NT2/D1 (cell line): Measurements from ENCODE around the gene OR6P1.

ENCODE experiments used
- DNase-seq: peaks from one replicate; pipeline ENCODE4 v3.0.0-alpha.2; 2011; ENCODE audit warnings: low read depth, low spot score
- H3K27me3 ChIP-seq: 2 replicates; pipeline ENCODE4 v1.6.0; 2011; ENCODE audit warnings: mild to moderate bottlenecking; ENCODE audit not compliant: insufficient read length, insufficient read depth
- H3K36me3 ChIP-seq: 2 replicates; pipeline ENCODE4 v1.6.1; 2011; ENCODE audit warnings: mild to moderate bottlenecking, low read length, mixed read lengths; ENCODE audit not compliant: insufficient read depth, insufficient read length
- H3K4me1 ChIP-seq: 2 replicates; pipeline ENCODE4 v1.5.1; 2011; ENCODE audit not compliant: insufficient read depth, insufficient read length
- H3K4me3 ChIP-seq: 2 replicates; pipeline ENCODE4 v1.5.1; 2011; ENCODE audit warnings: low read depth; ENCODE audit not compliant: insufficient read length
- H3K9ac ChIP-seq: 2 replicates; pipeline ENCODE4 v1.6.0; 2011; ENCODE audit warnings: low read depth; ENCODE audit not compliant: insufficient read length
- H3K9me3 ChIP-seq: 2 replicates; pipeline ENCODE4 v1.5.1; 2011; ENCODE audit warnings: mild to moderate bottlenecking, low read length; ENCODE audit not compliant: insufficient read depth
- SUZ12 ChIP-seq: IDR thresholded peaks from 2 replicates; pipeline ENCODE4 v1.6.1; 2011; ENCODE audit not compliant: insufficient read length, insufficient read depth; ENCODE audit errors: extremely low read depth
- YY1 ChIP-seq: IDR thresholded peaks from 2 replicates; pipeline ENCODE4 v1.6.1; 2011; ENCODE audit not compliant: insufficient read length, insufficient read depth
- ZNF274 ChIP-seq: IDR thresholded peaks from 2 replicates; pipeline ENCODE4 v1.6.1; 2011; ENCODE audit warnings: mild to moderate bottlenecking, low read depth, low read length

OR6P1 gene

GRCh38 chr1:158570480-158570879 is at the start of gene OR6P1:
OR6P1 (minus strand) TSS chr1:158570580; CDS start chr1:158563604, 6,976 bp downstream.
- Histone ChIP-seq H3K9ac (no peak within 1 kb of the TSS), H3K4me1 (no peaks in the 10 kb centered on the region), H3K36me3 (no peaks in the 10 kb centered on the region), H3K27me3 (no peaks in the 10 kb centered on the region), H3K9me3 (no peaks in the 10 kb centered on the region), H3K4me3 (no peak within 1 kb of the TSS)
- no peak for DNase-seq
- TF ChIP-seq ZNF274, result no peak
- no peak for TF ChIP-seq YY1
- no peak for TF ChIP-seq SUZ12

- H3K4me1 ChIP-seq, result no peaks in the 10 kb centered on the region
- TF ChIP-seq ZNF274, result no peak
- TF ChIP-seq SUZ12, result no peak
- TF ChIP-seq YY1, result no peak
- no peaks in the 10 kb centered on the region for H3K36me3 ChIP-seq
- H3K4me3 ChIP-seq, result no peak overlapping the region
- H3K9ac ChIP-seq, result no peak overlapping the region
- no peak for DNase-seq
- no peaks in the 10 kb centered on the region for H3K9me3 ChIP-seq
- no peaks in the 10 kb centered on the region for H3K27me3 ChIP-seq
These were observed 43.4 kb upstream of the OR6P1 start for GRCh38 chr1:158613764-158614163.

- H3K9me3 ChIP-seq, result no peaks in the 10 kb centered on the region
- H3K36me3 ChIP-seq, result no peaks in the 10 kb centered on the region
- H3K9ac ChIP-seq, result no peak overlapping the region
- no peak for DNase-seq
- H3K4me3 ChIP-seq, result no peak overlapping the region
- no peak for TF ChIP-seq ZNF274
- no peak for TF ChIP-seq SUZ12
- TF ChIP-seq YY1, result no peak
- no peaks in the 10 kb centered on the region for H3K27me3 ChIP-seq
- H3K4me1 ChIP-seq, result no peaks in the 10 kb centered on the region
These were observed 41.5 kb upstream of the OR6P1 start for GRCh38 chr1:158611916-158612315.

GRCh38 chr1:158607296-158607695 is 36.9 kb upstream of the OR6P1 start:
- Histone ChIP-seq H3K4me1 (no peaks in the 10 kb centered on the region), H3K36me3 (no peaks in the 10 kb centered on the region), H3K9ac (no peak overlapping the region), H3K27me3 (no peaks in the 10 kb centered on the region), H3K4me3 (no peak overlapping the region), H3K9me3 (no peaks in the 10 kb centered on the region)
- TF ChIP-seq ZNF274, result no peak
- DNase-seq, result peak; percentile 25

- H3K4me3 ChIP-seq, result no peak within 1 kb of the TSS
- H3K27me3 ChIP-seq, result no peaks in the 10 kb centered on the region
- no peaks in the 10 kb centered on the region for H3K9me3 ChIP-seq
- no peak for DNase-seq
- no peaks in the 10 kb centered on the region for H3K36me3 ChIP-seq
- H3K4me1 ChIP-seq, result no peaks in the 10 kb centered on the region
- no peak within 1 kb of the TSS for H3K9ac ChIP-seq
- no peak for TF ChIP-seq YY1
- no peak for TF ChIP-seq ZNF274
- TF ChIP-seq SUZ12, result no peak
These were observed 34.6 kb upstream of the OR6P1 start, which contains the start of gene OR10Z1 for GRCh38 chr1:158604968-158605367. OR10Z1 (plus strand) TSS chr1:158605268; CDS start chr1:158606439, 1,171 bp downstream.

GRCh38 chr1:158600735-158601134 is 30.4 kb upstream of the OR6P1 start:
- no peak for DNase-seq
- Histone ChIP-seq H3K9me3 (no peaks in the 10 kb centered on the region), H3K4me3 (no peak overlapping the region), H3K36me3 (no peaks in the 10 kb centered on the region), H3K27me3 (no peaks in the 10 kb centered on the region), H3K4me1 (no peaks in the 10 kb centered on the region), H3K9ac (no peak overlapping the region)
- TF ChIP-seq ZNF274 (no peak), SUZ12 (no peak), YY1 (no peak)

GRCh38 chr1:158586942-158587341 is 16.6 kb upstream of the OR6P1 start:
- TF ChIP-seq ZNF274 (no peak), YY1 (no peak), SUZ12 (no peak)

GRCh38 chr1:158583962-158584361 is 13.6 kb upstream of the OR6P1 start:
- Histone ChIP-seq H3K4me3 (no peak overlapping the region), H3K27me3 (no peaks in the 10 kb centered on the region), H3K9me3 (peaks cover 30% of the 10 kb centered on the region), H3K4me1 (no peaks in the 10 kb centered on the region), H3K9ac (no peak overlapping the region), H3K36me3 (no peaks in the 10 kb centered on the region)
- no peak for DNase-seq
- no peak for TF ChIP-seq SUZ12
- no peak for TF ChIP-seq ZNF274
- no peak for TF ChIP-seq YY1

More at GRCh38 chr1:158586942-158587341, 16.6 kb upstream of the OR6P1 start:
- no peaks in the 10 kb centered on the region for H3K27me3 ChIP-seq
- no peaks in the 10 kb centered on the region for H3K36me3 ChIP-seq
- no peak overlapping the region for H3K9ac ChIP-seq
- DNase-seq, result no peak
- no peak overlapping the region for H3K4me3 ChIP-seq
- H3K4me1 ChIP-seq, result no peaks in the 10 kb centered on the region
- H3K9me3 ChIP-seq, result peaks cover 30% of the 10 kb centered on the region
